ENCODE data around the gene SDC1. TPM values are rescaled to one million over a fixed set of nuclear protein-coding genes. Genes with fewer than 3 reads are reported as not detected.
"Not testable (repeated sequence)": the region's sequence is repeated elsewhere in the genome, so short reads cannot be mapped to it uniquely, and the experiment has no call there.

Gene SDC1
- total and polyA plus RNA-seq, 2 donors: 65.3 to 87.1 TPM

DNA sequence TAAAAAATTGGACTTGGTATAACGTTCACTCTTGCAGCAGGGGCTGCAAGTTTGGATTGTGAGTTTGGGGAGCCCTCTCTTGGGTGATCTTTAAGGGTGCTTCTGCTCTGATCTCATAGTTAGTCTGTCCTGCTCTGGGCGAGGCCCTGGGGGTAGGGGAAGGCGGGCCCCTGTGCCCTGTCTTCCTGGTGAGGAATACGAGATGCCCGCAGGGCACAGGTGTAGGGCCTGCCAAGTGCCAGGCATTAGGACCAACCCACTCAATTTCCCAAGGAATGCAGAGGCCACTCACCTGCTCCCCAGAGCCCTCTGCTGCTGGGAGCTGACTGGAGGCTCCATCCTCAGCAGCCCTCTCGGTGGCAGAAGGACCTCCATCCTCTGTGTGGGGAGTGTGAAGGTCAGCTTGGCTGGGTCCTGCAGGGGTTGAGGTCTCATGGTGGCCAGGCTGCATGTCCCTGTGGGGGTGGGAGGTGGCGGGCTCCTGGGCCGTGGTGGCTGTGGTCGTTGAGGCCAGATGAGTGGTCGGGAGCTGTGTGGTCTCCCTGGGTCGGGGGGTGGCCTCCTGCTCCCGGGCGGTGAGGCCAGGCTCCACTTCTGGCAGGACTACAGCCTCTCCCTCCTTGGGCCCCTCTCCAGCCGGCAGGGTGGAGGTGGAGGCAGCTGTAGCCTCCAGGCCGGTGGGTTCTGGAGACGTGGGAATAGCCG, 21.3 kb downstream of the SDC1 start:
- Histone ChIP-seq H3K27ac (ENCODE audit: low read depth) (no peak overlapping the region), H3K36me3 (ENCODE audit: insufficient read depth) (no peaks in the 10 kb centered on the region), H3K4me3 (ENCODE audit: low read depth, low read length) (no peak overlapping the region), H3K4me1 (ENCODE audit: insufficient read depth) (peaks cover 4% of the 10 kb centered on the region)
- WGBS: 85% methylated on average over 17 of the region's 17 CpGs
- no peak for DNase-seq (ENCODE audit: extremely low spot score)

DNA sequence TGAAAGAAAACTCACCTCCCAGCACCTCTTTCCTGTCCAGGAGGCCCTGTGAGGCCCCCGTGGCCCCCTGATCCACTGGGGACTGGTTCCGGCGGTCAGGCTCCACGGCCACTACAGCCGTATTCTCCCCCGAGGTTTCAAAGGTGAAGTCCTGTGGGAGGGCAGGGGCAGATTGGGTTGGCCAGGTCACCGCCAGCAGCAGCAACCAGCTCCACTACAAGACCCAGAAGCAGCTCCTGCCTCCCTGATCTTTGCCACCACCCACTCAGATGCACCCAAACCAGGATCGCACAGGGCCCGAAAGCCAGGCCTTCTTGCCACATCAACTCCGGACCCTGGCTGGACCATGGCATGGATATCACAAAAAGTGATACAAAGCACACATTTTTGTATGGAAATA, 21.9 kb downstream of the SDC1 start:
- Histone ChIP-seq H3K4me3 (ENCODE audit: low read depth, low read length) (no peak overlapping the region), H3K36me3 (ENCODE audit: insufficient read depth) (no peaks in the 10 kb centered on the region), H3K4me1 (ENCODE audit: insufficient read depth) (peaks cover 4% of the 10 kb centered on the region), H3K27ac (ENCODE audit: low read depth) (no peak overlapping the region)
- no peak for DNase-seq (ENCODE audit: extremely low spot score)
- WGBS: 97% methylated on average over 10 of the region's 10 CpGs

DNA sequence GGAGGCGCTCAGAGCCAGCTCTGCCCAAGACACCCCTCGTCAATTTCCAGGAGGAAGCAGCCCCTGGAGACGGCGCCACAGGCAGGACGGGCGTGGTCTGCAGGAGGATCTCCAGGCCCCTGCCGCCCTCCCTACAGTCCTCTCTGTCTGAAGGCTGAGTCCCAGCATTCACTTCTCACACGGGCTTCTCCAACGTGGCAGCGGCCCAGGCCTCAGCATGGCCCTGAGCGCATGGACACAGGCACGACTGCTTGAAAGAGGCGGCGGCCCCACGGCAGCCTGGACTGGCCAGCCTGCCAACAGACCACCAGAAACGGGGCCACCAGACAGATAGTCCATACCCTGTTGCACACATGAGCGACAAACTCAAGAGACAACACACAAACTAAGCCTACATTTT, 23.3 kb downstream of the SDC1 start:
- H3K36me3 ChIP-seq (ENCODE audit: insufficient read depth): no peaks in the 10 kb centered on the region
- no peak overlapping the region for H3K4me3 ChIP-seq (ENCODE audit: low read depth, low read length)
- DNase-seq (ENCODE audit: extremely low spot score): no peak
- no peak overlapping the region for H3K27ac ChIP-seq (ENCODE audit: low read depth)
- H3K4me1 ChIP-seq (ENCODE audit: insufficient read depth): no peaks in the 10 kb centered on the region
- WGBS: 89% methylated on average over 17 of the region's 17 CpGs

DNA sequence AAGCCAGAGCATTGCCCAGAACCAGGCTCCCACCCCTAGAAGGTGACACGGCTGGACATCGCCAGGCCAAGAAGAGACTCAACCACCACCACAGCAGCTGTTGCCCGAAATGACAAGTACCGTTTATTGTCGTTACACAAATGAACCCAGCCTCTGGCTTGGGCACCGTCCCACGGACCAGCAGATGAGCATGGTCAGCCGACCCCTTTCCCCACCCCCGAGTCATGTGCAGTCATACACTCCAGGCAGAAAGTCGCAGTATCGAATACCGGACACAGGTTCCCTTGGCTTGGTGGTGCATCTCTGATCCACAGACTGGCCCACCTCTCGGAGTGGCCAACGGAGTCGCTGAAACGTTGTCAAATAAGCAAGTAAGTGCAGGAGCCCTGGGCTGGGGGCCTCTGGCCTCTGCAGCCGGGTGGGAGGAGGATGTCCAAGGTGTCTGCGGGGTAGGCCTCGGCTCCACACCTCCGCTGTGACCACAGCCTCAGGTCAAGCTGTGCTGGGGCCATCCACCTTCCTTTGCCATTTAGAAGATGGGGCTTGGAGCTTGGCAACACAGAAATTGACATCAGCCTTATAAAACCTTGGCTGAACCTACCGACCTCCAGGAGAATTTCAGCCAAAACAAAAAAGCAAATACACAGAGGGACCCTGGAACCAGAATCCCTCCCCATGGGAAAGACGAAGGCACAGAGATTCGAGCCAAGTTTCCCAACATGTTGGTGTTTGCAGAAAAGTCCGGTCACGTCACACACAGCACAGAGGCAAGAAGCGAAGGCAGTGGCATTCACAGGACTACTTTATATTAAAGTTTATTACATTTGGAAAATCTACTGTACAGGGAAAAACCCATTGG, 24.0 kb downstream of the SDC1 start:
- Histone ChIP-seq H3K4me3 (ENCODE audit: low read depth, low read length) (no peak overlapping the region), H3K27ac (ENCODE audit: low read depth) (no peak overlapping the region), H3K4me1 (ENCODE audit: insufficient read depth) (no peaks in the 10 kb centered on the region), H3K36me3 (ENCODE audit: insufficient read depth) (no peaks in the 10 kb centered on the region)
- no peak for DNase-seq (ENCODE audit: extremely low spot score)
- 95% methylated on average over 26 of the region's 26 CpGs for WGBS

DNA sequence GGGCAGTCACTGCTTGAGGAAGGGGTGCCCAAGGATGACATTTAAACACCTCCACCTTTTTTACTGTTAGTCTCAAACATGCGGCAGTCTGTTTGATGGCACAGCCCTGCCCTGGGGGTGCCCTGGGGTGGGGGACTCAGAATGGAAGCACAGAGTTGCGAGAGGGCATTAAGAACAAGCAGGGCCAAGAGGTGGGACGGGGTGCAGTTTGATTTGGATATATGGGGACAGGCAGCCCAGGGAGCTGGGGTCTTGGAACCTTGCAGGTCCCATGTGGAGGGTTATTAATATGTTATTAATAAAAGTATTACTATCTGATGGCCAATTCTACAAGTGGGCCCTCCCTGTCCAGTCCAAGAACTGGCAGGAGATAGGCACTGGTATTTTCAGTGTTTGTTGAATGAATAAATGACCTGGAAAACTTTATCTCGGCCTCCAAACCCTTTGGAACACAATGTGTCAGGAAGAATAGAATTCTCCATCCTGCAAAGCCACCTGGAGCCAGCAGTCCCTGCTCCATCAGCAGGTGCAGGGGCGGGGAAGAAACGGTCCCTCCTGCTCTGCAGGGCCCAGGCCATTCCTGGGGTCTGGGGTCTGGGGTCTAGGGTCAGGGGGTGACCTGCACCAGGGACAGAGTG, 25.2 kb downstream of the SDC1 start:
- H3K4me3 ChIP-seq (ENCODE audit: low read depth, low read length): no peak overlapping the region
- no peaks in the 10 kb centered on the region for H3K36me3 ChIP-seq (ENCODE audit: insufficient read depth)
- 93% methylated on average over 6 of the region's 6 CpGs for WGBS
- DNase-seq (ENCODE audit: extremely low spot score): no peak
- H3K27ac ChIP-seq (ENCODE audit: low read depth): no peak overlapping the region
- no peaks in the 10 kb centered on the region for H3K4me1 ChIP-seq (ENCODE audit: insufficient read depth)

DNA sequence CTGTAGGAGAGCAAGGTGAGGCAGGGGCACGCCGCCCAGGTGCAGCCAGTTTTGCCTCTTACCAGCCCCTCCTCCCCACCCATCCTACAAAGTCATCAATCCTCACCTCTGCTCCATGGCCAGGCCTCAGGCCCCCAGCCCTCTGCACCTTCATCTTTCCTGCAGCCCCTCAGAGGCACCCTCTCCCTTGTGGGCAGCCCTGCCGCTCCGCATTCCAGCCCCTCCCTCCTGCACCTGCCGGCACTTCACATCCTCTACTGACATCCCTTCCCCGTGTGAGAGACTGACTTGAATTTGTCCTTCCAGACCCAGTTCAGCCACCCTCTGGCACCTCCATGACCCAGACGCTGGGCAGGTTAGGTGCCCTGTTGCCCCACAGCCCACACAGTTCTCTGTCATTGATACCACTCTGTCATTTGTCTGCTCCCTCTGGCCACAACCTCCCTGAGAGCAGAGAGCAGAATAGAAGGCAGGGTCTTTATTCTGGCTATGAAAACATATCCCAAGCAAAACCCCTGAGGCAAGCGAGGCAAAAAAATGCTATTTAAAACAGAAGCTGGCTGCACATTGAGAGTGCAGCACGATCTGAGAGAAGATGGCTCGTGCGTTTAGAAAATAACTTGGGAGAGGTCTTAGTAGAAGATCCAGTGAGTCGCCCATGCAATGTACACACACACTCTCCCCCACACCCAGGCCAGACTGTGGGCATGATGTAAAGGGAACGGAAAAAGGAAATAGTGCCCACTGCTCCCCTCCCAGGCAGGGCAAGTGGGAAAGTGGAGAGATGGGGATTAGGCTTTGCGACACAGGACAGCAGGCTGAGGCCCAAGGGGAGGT, 25.9 kb downstream of the SDC1 start:
- Histone ChIP-seq H3K27ac (ENCODE audit: low read depth) (no peak overlapping the region), H3K4me3 (ENCODE audit: low read depth, low read length) (no peak overlapping the region), H3K4me1 (ENCODE audit: insufficient read depth) (no peaks in the 10 kb centered on the region), H3K36me3 (ENCODE audit: insufficient read depth) (no peaks in the 10 kb centered on the region)
- WGBS: 77% methylated on average over 14 of the region's 14 CpGs
- DNase-seq (ENCODE audit: extremely low spot score): no peak

DNA sequence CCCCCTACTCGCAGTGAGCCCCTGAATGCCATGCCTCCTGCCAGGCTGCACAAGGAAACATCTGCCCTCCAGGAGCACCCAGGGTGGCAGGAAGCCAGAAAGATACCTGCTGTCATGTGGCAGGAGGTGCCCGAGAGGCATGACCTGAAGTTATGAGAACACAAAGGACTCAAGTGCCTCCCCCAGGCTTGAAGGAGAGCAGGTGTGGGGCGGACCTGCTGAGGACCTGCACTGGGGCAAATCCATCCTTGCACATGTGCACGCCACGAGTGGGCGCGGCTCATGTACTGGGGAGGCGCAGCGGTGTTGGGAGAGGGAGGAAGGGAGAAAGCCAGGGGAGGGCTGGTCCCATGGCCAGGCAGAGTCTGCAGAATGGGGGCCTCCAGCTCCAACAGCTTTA, 26.9 kb downstream of the SDC1 start:
- Histone ChIP-seq H3K36me3 (ENCODE audit: insufficient read depth) (no peaks in the 10 kb centered on the region), H3K4me1 (ENCODE audit: insufficient read depth) (no peaks in the 10 kb centered on the region), H3K4me3 (ENCODE audit: low read depth, low read length) (no peak overlapping the region), H3K27ac (ENCODE audit: low read depth) (peak overlapping the region; percentile 23)
- no peak for DNase-seq (ENCODE audit: extremely low spot score)
- WGBS: 90% methylated on average over 9 of the region's 9 CpGs

DNA sequence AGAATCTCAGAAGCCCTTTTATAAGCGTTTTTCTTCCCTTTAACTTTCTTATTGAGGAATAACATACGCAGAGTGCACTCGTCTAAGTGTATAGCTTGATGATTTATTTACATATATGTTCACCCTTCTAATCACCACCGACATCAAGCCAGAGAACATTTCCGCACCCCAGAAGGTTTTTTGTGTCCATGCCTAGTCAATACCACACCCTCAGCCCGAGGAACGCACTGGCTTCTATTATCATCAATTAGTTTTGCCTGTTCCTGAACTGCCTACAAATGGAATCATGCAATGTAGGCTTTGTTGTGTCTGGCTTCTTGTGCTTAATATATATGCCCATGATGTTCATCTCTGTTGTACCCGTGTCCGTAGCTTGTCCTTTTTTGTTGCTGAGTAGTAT, 27.7 kb downstream of the SDC1 start:
- Histone ChIP-seq H3K4me3 (ENCODE audit: low read depth, low read length) (no peak overlapping the region), H3K36me3 (ENCODE audit: insufficient read depth) (no peaks in the 10 kb centered on the region), H3K4me1 (ENCODE audit: insufficient read depth) (no peaks in the 10 kb centered on the region), H3K27ac (ENCODE audit: low read depth) (no peak overlapping the region)
- WGBS: 74% methylated on average over 9 of the region's 9 CpGs
- no peak for DNase-seq (ENCODE audit: extremely low spot score)

DNA sequence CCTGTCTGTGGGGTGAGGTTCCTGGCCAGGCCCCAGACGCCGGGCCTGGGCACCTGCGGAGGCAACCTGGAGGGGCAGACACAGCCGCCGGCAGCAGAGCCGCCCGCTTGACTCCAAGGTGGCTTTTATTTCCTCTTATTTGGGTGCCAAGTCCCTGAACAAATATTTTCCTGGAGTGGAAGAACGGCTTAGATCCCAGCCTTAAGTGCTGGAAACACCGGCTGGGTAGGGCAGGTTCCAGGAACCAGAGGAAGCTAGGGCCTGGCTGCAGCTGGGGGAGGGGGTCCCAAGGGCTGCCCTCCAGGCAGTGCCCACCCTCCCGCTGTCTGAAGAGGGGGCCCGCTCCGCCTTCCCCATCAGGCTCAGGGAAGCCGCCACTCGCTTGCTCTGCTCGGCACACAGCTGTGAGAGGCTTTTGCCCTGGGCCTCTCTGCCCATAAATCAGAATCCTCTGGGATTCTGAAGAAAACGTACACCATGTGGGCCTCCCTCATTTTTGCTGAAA, 28.2 kb downstream of the SDC1 start:
- DNase-seq (ENCODE audit: extremely low spot score): no peak
- H3K36me3 ChIP-seq (ENCODE audit: insufficient read depth): no peaks in the 10 kb centered on the region
- no peaks in the 10 kb centered on the region for H3K4me1 ChIP-seq (ENCODE audit: insufficient read depth)
- H3K4me3 ChIP-seq (ENCODE audit: low read depth, low read length): no peak overlapping the region
- WGBS: 50% methylated on average over 16 of the region's 16 CpGs
- peak overlapping the region; percentile 78 for H3K27ac ChIP-seq (ENCODE audit: low read depth)

DNA sequence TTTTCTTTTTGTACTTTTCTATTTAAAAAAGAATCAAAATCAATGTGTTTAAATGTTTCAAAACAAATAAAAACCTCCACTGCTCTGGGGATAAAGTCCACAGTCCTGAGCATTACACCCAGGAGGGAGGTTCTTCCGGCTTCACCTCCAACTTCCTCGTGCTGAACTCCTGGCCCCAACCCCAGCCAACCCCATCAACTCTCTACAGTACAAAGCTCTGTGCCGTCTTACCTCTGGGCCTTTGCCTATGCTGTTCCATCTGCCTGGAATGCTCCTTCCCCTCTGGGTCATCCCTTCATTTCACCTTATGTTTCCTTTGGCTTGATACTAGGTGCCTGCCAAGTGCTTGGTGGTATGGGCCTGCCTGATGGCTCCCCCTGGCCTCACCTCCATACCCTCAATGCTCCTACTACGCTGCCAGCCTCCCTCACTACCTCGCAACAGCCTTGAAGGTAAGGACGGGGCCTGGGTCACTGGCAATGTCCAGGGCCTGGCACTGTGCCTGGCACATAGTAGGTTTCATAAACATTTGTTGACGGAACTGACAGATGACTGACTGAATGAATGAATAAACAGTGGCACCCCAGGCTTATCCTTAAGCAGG, 28.8 kb downstream of the SDC1 start:
- peak overlapping the region; percentile 78 for H3K27ac ChIP-seq (ENCODE audit: low read depth)
- H3K4me1 ChIP-seq (ENCODE audit: insufficient read depth): no peaks in the 10 kb centered on the region
- no peak overlapping the region for H3K4me3 ChIP-seq (ENCODE audit: low read depth, low read length)
- DNase-seq (ENCODE audit: extremely low spot score): no peak
- no peaks in the 10 kb centered on the region for H3K36me3 ChIP-seq (ENCODE audit: insufficient read depth)
- 86% methylated on average over 7 of the region's 7 CpGs for WGBS

DNA sequence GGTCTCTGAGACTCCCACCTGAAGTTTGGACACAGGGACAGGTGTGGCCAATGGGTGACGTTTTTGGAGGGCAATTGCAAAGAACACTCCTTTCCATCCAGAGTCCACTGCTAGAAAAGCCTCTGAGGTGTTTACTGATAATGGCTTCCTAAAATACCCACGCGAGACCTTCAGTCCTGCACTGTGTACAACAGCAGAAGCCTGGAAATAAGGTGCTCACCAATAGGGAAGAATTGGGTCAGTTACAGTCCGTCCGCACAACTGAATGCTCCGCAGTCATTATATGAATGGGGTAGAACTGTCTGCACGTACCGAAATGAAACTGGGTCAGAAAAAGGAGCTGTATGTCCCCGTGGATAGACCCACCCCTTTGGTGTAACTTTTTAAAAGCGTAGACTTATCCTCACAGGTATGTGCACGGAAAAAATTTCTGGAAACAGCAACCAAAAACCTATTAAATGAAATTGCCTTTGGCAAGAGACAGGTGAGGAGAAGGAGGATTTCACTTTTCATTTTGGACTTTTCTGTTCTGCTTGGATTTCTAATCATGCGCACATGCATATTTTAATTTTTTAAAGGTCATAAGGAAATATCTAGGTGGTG, 29.4 kb downstream of the SDC1 start:
- no peak overlapping the region for H3K27ac ChIP-seq (ENCODE audit: low read depth)
- no peak overlapping the region for H3K4me3 ChIP-seq (ENCODE audit: low read depth, low read length)
- no peaks in the 10 kb centered on the region for H3K36me3 ChIP-seq (ENCODE audit: insufficient read depth)
- DNase-seq (ENCODE audit: extremely low spot score): no peak
- WGBS: 91% methylated on average over 12 of the region's 12 CpGs
- no peaks in the 10 kb centered on the region for H3K4me1 ChIP-seq (ENCODE audit: insufficient read depth)

DNA sequence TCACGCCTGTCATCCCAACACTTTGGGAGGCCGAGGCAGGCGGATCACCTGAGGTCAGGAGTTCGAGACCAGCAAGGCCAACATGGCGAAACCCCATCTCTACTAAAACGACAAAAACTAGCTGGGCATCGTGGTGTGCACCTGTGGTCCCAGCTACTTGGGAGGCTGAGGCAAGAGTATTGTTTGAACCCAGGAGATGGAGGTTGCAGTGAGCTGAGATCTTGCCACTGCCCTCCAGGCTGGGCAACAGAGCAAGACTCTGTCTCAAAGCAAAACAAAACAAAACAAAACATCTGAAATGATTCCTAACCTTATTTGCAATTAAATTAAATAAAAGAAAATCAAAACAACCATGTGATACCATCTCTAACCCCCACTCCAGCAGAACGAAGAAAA, 29.9 kb downstream of the SDC1 start:
- H3K4me3 ChIP-seq (ENCODE audit: low read depth, low read length); H3K36me3 ChIP-seq (ENCODE audit: insufficient read depth); H3K4me1 ChIP-seq (ENCODE audit: insufficient read depth); H3K27ac ChIP-seq (ENCODE audit: low read depth); DNase-seq (ENCODE audit: extremely low spot score): not testable (repeated sequence)
- 90% methylated on average over 8 of the region's 8 CpGs for WGBS
